AG09309 (cell line): ENCODE measurements around the gene CHRNA4.

ENCODE experiments used
- DNase-seq: peaks from one replicate; pipeline ENCODE4 v3.0.0-alpha.2; 2010; ENCODE audit warnings: low read depth
- H3K4me3 ChIP-seq: 2 replicates; pipeline ENCODE4 v1.5.1; 2011; ENCODE audit warnings: mild to moderate bottlenecking, low read depth, low read length, moderate library complexity; ENCODE audit not compliant: control insufficient read depth
- TF ChIP-seq, protein P1 (sequence below): IDR thresholded peaks from 2 replicates; pipeline ENCODE4 v1.5.1; 2011; ENCODE audit warnings: mild to moderate bottlenecking, low read depth, low read length, inconsistent platforms; ENCODE audit not compliant: insufficient read depth, control insufficient read depth; ENCODE audit errors: missing control alignments

The CHRNA4 gene

DNA sequence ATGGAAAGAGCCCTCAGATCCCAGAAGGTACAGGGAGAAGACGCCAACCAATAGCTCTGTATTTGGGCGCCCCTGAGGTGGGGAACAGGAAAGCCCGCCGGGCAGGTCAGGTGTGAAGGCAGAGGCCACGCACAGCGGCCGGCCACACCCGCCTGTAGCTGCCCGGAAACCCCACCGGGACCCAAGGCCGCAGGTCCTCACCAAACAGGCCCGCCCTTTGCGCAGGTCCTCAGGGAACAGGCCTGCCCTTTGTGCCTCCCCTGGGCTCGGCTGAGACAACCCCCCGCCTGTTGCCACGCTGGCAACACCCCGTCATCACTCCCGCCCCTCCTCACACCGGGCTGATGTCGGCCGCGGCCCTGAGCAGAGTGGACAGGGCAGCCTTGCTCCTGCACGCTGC is 44.9 kb upstream of the CHRNA4 start:
- TF ChIP-seq, protein P1, sequence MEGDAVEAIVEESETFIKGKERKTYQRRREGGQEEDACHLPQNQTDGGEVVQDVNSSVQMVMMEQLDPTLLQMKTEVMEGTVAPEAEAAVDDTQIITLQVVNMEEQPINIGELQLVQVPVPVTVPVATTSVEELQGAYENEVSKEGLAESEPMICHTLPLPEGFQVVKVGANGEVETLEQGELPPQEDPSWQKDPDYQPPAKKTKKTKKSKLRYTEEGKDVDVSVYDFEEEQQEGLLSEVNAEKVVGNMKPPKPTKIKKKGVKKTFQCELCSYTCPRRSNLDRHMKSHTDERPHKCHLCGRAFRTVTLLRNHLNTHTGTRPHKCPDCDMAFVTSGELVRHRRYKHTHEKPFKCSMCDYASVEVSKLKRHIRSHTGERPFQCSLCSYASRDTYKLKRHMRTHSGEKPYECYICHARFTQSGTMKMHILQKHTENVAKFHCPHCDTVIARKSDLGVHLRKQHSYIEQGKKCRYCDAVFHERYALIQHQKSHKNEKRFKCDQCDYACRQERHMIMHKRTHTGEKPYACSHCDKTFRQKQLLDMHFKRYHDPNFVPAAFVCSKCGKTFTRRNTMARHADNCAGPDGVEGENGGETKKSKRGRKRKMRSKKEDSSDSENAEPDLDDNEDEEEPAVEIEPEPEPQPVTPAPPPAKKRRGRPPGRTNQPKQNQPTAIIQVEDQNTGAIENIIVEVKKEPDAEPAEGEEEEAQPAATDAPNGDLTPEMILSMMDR, result no peak
- DNase-seq, result no peak
- no peak overlapping the region for H3K4me3 ChIP-seq

DNA sequence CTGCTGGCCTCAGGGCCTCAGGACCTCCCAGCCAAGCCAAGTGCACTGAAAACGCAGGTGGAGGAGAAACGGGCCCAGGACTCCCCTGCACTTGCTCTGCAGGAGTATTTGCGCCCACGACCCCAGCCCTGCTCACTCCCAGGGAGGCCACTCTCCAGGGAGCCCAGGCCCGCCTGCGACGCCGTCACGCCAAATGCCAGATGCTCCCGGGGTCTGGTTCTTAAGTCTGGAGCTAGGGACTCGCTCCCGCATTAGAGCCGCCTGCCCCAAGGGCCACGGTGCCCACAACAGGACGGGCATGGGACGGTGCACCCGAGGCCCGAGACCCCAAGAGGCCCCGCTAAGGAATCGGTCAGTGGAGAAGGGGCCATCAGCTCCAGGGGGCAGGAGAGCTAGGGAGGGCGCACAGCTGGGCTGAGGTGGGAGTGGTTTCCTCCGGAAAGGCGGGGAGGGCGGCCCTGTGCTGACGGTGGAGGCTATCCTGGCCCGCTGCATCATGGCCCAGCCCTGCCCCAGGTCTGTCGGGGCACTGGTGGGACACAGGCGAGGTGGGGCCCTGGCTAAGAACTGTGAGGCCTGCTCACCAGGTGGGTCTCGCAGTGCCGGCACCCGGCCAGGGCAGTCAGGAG is 44.1 kb upstream of the CHRNA4 start:
- TF ChIP-seq, protein P1, result no peak
- H3K4me3 ChIP-seq, result no peak overlapping the region
- DNase-seq, result no peak

DNA sequence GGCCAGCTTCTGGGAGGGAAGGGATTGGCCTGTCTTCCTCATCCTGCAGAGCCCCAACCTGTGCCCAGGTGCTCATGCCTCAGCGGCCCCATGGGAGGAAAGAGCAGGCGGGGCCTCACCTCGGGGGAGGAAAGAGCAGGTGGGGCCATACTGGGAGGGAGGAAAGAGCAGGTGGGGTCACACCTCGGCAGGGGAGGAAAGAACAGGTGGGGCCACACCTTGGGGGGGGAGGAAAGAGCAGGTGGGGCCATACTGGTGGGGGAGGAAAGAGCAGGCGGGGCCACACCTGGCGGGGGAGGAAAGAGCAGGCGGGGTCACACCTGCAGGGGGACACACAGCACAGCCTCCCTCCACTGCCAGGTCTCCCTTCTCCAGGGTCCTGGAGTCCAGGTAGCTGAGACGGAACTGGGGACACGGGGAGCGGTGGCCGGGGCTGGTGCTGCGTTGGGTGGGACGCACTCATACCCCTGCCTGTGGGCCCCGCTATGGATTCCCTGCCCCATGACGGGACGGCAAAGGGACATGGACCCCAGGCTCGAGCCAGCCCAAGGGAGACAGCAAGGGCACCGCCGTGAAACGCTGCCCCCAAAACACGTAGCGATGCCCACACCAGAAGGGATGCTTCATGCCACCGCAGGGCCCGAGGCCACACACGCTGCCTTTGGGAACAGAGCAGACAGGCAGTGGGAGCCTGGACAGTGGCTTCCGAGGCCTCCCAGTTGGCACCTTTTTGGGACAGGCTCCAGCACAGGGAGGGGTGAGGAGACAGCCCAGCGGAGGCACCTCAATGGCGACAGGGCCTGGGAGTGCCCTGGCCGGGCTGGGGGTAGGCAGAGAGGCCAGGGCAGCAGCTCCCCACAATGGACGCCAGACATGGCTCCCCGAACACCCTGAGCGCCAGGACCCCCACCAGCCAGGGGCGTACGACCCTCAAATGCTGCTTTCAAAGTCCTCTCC is 43.3 kb upstream of the CHRNA4 start:
- DNase-seq, result no peak
- TF ChIP-seq, protein P1, result no peak

DNA sequence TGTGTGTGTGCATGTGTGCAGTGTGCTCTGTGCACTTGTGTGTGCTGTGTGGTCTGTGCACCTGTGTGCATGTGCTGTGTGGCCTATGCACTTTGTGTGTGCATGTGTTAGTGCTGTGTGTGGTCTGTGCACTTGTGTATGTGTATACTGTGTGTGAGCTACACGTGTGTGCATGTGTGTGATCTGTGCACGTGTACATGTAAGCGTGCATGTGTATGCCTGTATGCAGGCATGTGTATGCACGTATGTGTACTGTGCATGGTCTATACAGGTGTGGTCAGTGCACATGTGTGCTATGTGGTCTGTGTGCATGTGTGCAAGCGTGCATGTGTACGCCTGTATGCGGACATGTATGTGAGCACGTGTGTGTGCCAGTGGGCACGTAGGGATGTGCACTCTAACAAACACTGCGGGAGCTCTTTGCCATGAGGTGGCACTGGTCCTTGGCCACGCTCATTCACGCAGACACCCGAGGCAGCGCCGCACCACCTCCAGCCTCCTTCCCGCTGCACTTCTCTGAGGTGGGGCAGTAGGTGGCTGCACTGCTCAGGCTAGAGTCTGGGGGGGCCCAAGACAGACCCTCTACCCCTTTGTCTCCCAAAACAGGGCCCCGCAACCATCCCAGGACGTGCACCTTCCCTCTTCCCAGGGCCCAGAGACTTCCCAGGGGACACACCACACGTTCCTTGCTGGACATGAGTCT is 42.4 kb upstream of the CHRNA4 start:
- no peak for DNase-seq
- H3K4me3 ChIP-seq, result no peak overlapping the region
- TF ChIP-seq, protein P1, result no peak

More for the DNA sequence above, 43.3 kb upstream of the CHRNA4 start:
- no peak overlapping the region for H3K4me3 ChIP-seq

DNA sequence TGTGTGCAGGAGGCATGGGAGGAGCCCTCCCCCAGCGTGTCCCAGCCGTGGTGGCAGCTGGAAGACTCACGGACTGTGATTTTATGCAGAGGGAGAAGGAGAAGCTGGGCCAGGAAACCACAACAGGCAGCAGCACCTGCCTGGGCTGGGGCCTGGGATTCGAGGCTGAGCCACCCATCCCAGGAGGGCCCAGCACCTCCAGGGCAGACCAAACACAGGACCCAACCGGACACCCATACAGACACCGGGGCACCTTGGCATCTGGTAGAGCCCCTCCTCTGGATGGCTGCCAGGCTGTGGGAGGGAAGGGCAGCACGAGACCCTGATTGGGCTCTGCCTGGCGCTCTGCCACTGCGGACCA is 41.7 kb upstream of the CHRNA4 start:
- no peak for DNase-seq
- H3K4me3 ChIP-seq, result no peak overlapping the region
- TF ChIP-seq, protein P1, result no peak

DNA sequence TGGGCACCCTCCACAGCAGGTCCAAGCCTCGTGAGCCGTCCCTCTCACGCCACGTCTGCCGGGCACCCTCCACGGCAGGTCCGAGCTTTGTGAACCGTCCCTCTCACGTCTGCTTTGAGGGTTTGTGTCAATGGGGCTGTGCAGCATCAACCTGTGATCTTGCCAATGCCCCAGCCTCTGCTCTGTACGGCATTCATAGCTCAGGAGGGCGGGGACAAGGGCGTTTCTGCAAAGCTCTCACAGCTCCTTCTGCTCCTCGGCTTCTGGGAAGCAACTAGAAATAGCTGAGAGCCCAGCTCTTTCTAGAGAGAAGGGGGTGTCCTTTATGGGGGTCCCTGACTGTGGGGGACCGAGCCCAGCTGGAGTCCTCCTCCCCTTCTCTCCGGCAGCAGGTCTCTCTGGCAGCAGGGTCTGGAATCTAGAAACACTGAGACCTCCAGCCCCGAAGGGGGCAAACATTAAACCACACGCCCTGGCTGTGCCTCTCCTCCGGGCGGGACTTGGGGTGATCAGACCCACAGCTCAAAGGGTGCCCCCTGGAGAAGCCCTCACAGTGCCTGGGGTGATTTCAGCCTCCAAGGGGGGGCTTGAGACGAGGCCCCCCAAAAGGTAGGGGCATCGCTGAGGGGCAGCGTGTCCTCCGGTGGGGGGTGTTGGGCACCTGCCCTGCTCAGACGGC is 41.2 kb upstream of the CHRNA4 start:
- H3K4me3 ChIP-seq, result no peak overlapping the region
- no peak for DNase-seq

More for the DNA sequence above, 41.2 kb upstream of the CHRNA4 start:
- TF ChIP-seq, protein P1, result no peak
